GM12801 (cell line): Measurements from ENCODE around the gene FNBP1.

Experiments used
- CTCF ChIP-seq: IDR thresholded peaks from one replicate; pipeline ENCODE4 v1.5.1; 2011; ENCODE audit warnings: control low read depth; ENCODE audit not compliant: insufficient read length; ENCODE audit errors: extremely low read depth

Gene FNBP1

DNA sequence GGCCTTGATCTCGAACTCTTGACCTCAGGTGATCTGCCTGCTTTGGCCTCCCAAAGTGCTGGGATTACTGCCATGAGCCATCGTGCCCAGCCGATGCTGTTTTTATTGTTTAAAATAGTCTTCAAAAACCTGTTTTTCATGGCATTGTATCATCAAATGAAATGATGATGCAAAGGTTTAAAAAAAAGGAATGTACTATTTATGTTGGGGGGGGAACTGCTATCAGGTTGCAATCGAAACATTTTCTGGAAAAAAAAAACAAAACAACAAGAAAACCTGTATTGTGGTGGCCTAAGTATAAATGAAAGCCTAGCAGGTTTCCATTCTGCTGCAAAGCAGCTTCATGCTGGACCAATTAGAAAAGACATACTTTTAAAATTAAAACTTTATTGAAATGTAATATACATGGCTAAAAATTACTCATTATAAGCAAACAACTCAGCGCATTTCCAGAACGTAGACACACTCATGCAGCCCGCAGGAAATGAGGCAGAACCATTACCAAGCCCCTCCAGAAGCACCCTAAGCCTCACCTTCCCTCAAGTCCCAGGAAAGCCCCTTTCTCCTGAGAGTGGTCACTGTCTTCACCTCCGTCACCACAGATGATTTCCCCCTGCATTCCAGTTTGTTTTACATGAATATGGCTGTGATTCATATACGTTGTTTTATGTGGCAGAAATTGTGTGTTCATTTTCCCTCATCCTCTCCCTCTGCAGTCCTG is 29.7 kb upstream of the FNBP1 start:
- no peak for TF ChIP-seq CTCF

DNA sequence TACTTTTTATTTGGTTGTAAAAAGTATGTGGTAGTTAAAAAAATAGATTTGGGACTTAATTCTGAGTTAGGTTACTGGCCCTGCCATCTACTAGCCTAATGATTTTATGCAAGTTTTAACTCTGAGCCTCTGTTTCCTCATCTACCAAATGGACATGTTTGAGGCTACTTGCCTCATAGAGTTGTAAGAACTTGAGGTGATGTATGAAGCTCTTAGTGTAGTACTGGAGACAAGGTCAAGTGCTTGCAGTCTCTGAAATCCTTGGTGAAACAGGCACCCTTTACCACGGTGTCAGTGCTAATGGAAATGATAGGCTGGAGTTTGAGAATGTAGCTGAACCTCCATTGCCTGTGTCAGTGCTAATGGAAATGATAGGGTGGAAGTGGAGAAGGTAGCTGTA is 26.1 kb upstream of the FNBP1 start:
- no peak for TF ChIP-seq CTCF

DNA sequence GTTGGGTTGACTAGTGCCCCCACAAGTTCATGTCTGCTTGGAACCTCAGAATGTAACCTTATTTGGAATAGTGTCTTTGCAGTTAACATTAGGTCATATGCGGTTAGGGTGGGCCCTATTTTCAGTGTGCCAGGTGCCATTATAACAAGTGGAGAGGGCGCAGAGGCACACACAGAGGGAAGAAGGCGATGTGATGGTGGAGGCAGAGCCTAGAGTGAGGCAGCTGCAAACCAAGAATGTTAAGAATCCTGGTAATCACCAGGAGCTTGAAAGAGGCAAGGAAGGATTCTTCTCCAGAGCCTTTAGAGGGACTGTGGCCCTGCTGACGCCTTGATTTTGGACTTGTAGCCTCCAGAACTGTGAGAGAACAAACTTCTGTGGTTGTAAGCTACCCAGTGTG is 21.6 kb upstream of the FNBP1 start:
- TF ChIP-seq CTCF = no peak

GRCh38 chr9:130062750-130063149 is 19.8 kb upstream of the FNBP1 start:
- TF ChIP-seq CTCF = no peak

DNA sequence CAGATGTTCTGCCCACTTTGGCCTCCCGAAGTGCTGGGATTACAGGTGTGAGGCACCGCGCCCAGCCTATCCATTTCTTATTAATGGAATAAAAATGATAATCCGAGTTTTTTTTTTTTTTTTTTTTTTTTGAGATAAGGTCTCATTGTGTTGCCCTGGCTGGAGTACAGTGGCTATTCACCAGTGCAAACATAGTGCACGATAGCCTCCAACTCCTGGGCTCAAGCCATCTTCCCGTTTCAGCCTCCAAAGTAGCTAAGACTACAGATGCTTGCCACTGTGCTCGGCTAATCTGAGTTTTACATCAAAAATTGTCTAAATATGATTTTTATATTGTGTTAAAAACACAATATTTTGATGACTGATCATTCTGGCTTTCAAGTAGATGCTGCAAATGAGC is 17.3 kb upstream of the FNBP1 start:
- no peak for TF ChIP-seq CTCF

DNA sequence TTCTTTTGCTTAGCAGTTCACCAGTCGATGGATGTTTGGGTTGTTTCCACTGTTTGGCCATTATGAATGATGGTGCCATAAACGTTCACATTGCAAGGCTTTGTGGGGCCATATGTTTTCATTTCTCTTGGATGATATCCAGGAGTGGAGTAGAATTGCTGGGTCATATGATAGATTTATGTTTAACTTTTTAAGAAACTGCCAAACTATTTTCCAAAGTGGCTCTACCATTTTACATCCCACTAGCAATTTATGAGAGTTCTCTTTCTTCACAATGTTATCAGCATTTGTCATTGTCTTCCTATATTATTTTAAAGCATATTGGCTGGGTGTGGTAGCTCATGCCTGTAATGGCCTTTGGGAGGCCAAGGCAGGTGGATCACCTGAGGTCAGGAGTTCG is 15.9 kb upstream of the FNBP1 start:
- no peak for TF ChIP-seq CTCF

DNA sequence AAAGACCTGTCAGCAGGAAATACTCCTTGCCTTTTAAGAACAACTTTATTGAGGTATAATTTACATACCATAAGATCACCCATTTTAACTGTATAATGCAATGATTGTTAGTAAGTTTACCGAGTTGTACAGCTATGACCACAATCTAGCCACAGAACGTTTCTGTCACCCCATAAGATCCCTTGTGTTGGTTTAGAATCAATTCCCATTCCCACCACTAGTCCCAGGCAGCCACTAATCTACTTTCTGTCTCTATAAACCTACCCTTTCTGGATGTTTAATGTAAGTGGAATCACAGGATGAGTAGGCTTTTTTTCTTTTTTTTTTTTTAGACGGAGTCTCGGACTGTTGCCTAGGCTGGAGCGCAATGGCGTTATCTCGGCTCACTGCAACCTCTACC is 15.2 kb upstream of the FNBP1 start:
- TF ChIP-seq CTCF = no peak
